ENCODE measurements around the gene ZNF653.

GRCh38 chr19:11489378-11489777, 16.3 kb downstream of the ZNF653 start:
- TF ChIP-seq CTCF (IDR thresholded peaks at IDR 0.05) (no peak), POLR2A (IDR thresholded peaks at IDR 0.05) (no peak)

Measured in heart left ventricle (tissue), 13 donors.